GM23338 (cell line): ENCODE results near the gene EFCAB6. TPM values are rescaled to one million over a fixed set of nuclear protein-coding genes. Genes with fewer than 3 reads are reported as not detected.

ENCODE experiments used
- ATAC-seq: fragments of 200-7000 bp; cut with Tn5 transposase; 3 replicates; pipeline ENCODE4 v1.9.1; 2020
- DNase-seq: peaks from one replicate; pipeline ENCODE4 v3.0.0-alpha.2; 2015; ENCODE audit warnings: low spot score
- H2AFZ ChIP-seq: fragments of 200-600 bp; sonication (generic); 2 replicates; pipeline ENCODE4 v1.8.0; 2016; ENCODE audit warnings: antibody characterized with exemption, mild to moderate bottlenecking, moderate library complexity
- H3F3A ChIP-seq: fragments of 200-600 bp; sonication (generic); replicated peaks from 2 replicates; pipeline ENCODE4 v1.8.0; 2017; ENCODE audit warnings: antibody characterized with exemption, mixed run types, low read depth
- H3K27ac ChIP-seq: fragments of 200-600 bp; sonication (generic); 2 replicates; pipeline ENCODE4 v1.6.1; 2016; ENCODE audit warnings: low read depth
- H3K27me3 ChIP-seq: fragments of 200-600 bp; sonication (generic); 2 replicates; pipeline ENCODE4 v1.8.0; 2016; ENCODE audit warnings: mild to moderate bottlenecking, mixed run types, moderate library complexity; ENCODE audit not compliant: insufficient read depth
- H3K36me3 ChIP-seq: fragments of 200-600 bp; sonication (generic); 2 replicates; pipeline ENCODE4 v1.8.0; 2016; ENCODE audit warnings: mild to moderate bottlenecking; ENCODE audit not compliant: insufficient read depth
- H3K4me1 ChIP-seq: fragments of 200-600 bp; sonication (generic); 2 replicates; pipeline ENCODE4 v1.8.0; 2016; ENCODE audit warnings: mild to moderate bottlenecking, moderate library complexity; ENCODE audit not compliant: insufficient read depth
- H3K4me2 ChIP-seq: fragments of 200-600 bp; sonication (generic); 2 replicates; pipeline ENCODE4 v1.7.1; 2017; ENCODE audit warnings: mixed run types
- H3K4me3 ChIP-seq: fragments of 200-600 bp; sonication (generic); 2 replicates; pipeline ENCODE4 v1.6.1; 2016; ENCODE audit warnings: mixed run types
- H3K79me2 ChIP-seq: fragments of 200-600 bp; sonication (generic); replicated peaks from 2 replicates; pipeline ENCODE4 v1.8.0; 2017; ENCODE audit warnings: mild to moderate bottlenecking; ENCODE audit not compliant: insufficient read depth
- H3K9me2 ChIP-seq: fragments of 200-600 bp; sonication (generic); 2 replicates; pipeline ENCODE4 v1.8.0; 2017; ENCODE audit not compliant: insufficient read depth
- H4K20me1 ChIP-seq: fragments of 200-600 bp; sonication (generic); replicated peaks from 2 replicates; pipeline ENCODE4 v1.8.0; 2017; ENCODE audit warnings: mild to moderate bottlenecking; ENCODE audit not compliant: insufficient read depth
- H3K27ac Mint-ChIP-seq: 2 replicates; pipeline ENCODE4 v1.8.0; 2020; ENCODE audit warnings: inconsistent platforms, mild to moderate bottlenecking, moderate library complexity, mixed read lengths
- H3K27me3 Mint-ChIP-seq: 3 replicates; pipeline ENCODE4 v1.8.0; 2022; ENCODE audit warnings: low read depth, mild to moderate bottlenecking, moderate library complexity, mixed read lengths, inconsistent platforms; ENCODE audit not compliant: insufficient read depth, poor library complexity
- H3K36me3 Mint-ChIP-seq: 3 replicates; pipeline ENCODE4 v1.8.0; 2021; ENCODE audit warnings: low read depth, mild to moderate bottlenecking, inconsistent platforms, moderate library complexity, mixed read lengths
- H3K4me1 Mint-ChIP-seq: 3 replicates; pipeline ENCODE4 v1.8.0; 2020; ENCODE audit warnings: mild to moderate bottlenecking, inconsistent platforms, mixed read lengths
- H3K4me3 Mint-ChIP-seq: 3 replicates; pipeline ENCODE4 v1.8.0; 2021; ENCODE audit warnings: moderate library complexity, mild to moderate bottlenecking, inconsistent platforms, mixed read lengths
- H3K9me3 Mint-ChIP-seq: 3 replicates; pipeline ENCODE4 v1.8.0; 2020; ENCODE audit warnings: moderate library complexity, mild to moderate bottlenecking, inconsistent platforms, mixed read lengths
- CREB1 ChIP-seq: fragments of 250-450 bp; sonication (Bioruptor Pico); IDR thresholded peaks from 2 replicates; pipeline ENCODE4 v1.5.0; 2020; ENCODE audit warnings: low read depth, mild to moderate bottlenecking, moderate library complexity
- ETS1 ChIP-seq: IDR thresholded peaks from 2 replicates; pipeline ENCODE4 v1.6.1; 2016; ENCODE audit warnings: antibody characterized with exemption
- EZH2 ChIP-seq: fragments of 200-600 bp; sonication (generic); IDR thresholded peaks from one replicate; pipeline ENCODE4 v1.8.0; 2017; ENCODE audit warnings: antibody characterized with exemption, mild to moderate bottlenecking, low read depth; ENCODE audit not compliant: unreplicated experiment
- EZH2phosphoT487 ChIP-seq: fragments of 200-600 bp; sonication (generic); IDR thresholded peaks from one replicate; pipeline ENCODE4 v1.8.1; 2018; ENCODE audit warnings: antibody characterized with exemption; ENCODE audit not compliant: unreplicated experiment
- JUNB ChIP-seq: IDR thresholded peaks from one replicate; pipeline ENCODE4 v1.6.1; 2016; ENCODE audit warnings: antibody characterized with exemption; ENCODE audit not compliant: unreplicated experiment
- NANOG ChIP-seq: IDR thresholded peaks from 2 replicates; pipeline ENCODE4 v1.6.1; 2016; ENCODE audit warnings: antibody characterized with exemption, borderline replicate concordance
- POLR2AphosphoS5 ChIP-seq: IDR thresholded peaks from 2 replicates; pipeline ENCODE4 v1.6.1; 2016; ENCODE audit warnings: antibody characterized with exemption, low read depth
- REST ChIP-seq: IDR thresholded peaks from one replicate; pipeline ENCODE4 v1.6.1; 2018; ENCODE audit warnings: antibody characterized with exemption; ENCODE audit not compliant: unreplicated experiment
- STAT1 ChIP-seq: IDR thresholded peaks from one replicate; pipeline ENCODE4 v1.6.1; 2016; ENCODE audit warnings: antibody characterized with exemption; ENCODE audit not compliant: unreplicated experiment
- ZNF114 ChIP-seq: fragments of 250-450 bp; sonication (Bioruptor Pico); IDR thresholded peaks from 2 replicates; pipeline ENCODE4 v1.5.0; 2020; ENCODE audit warnings: mild to moderate bottlenecking, moderate library complexity
- ZNF331 ChIP-seq: fragments of 250-450 bp; sonication (Bioruptor Pico); IDR thresholded peaks from 2 replicates; pipeline ENCODE4 v1.5.0; 2020; ENCODE audit warnings: low read depth, mild to moderate bottlenecking, moderate library complexity
- ZNF462 ChIP-seq: fragments of 250-450 bp; sonication (Bioruptor Pico); IDR thresholded peaks from 2 replicates; pipeline ENCODE4 v1.5.0; 2020; ENCODE audit warnings: mild to moderate bottlenecking, moderate library complexity
- polyA plus RNA-seq: library from polyadenylated mRNA; unstranded; fragments of >200 nt; fragmentation: Nextera tagmentation; extraction: Ambion mirVana; gene quantifications from 2 replicates; pipeline ENCODE4 v1.2.1, GENCODE V29; 2016
- total RNA-seq: library from RNA; depleted of rRNA; stranded (reverse); fragments of >200 nt; shearing (Covaris generic); gene quantifications from 2 replicates; pipeline ENCODE4 v1.2.3, GENCODE V29; 2014
- TF ChIP-seq, protein P1 (sequence below), 2 experiments: fragments of 200-600 bp in 1 of 2; sonication (generic) in 1 of 2; conservative IDR thresholded peaks; 2 replicates each; pipeline versions ENCODE4 v1.5.1 to v1.6.1; 2016 to 2017; ENCODE audit warnings: antibody characterized with exemption in 2 of 2, low read depth in 2 of 2, mild to moderate bottlenecking in 2 of 2, moderate library complexity in 1 of 2

EFCAB6 gene
- total and polyA plus RNA-seq, 2 experiments from 2014 or later, result 1.1 to 1.8 TPM

- Mint-ChIP-seq H3K27me3 (peaks cover 6% of the 10 kb centered on the region), H3K4me1 (no peaks in the 10 kb centered on the region), H3K9me3 (peaks cover 4% of the 10 kb centered on the region; the same call in 1 of the 3 replicates), H3K36me3 (no peaks in the 10 kb centered on the region), H3K4me3 (no peak overlapping the region), H3K27ac (no peak overlapping the region)
- no peak for ATAC-seq
- Histone ChIP-seq H3K79me2 (no peaks in the 10 kb centered on the region), H3K9me2 (no peaks in the 10 kb centered on the region), H3K27ac (no peak overlapping the region), H3K27me3 (no peaks in the 10 kb centered on the region), H3K4me3 (no peak overlapping the region), H3K4me2 (no peak overlapping the region), H3K4me1 (no peaks in the 10 kb centered on the region), H3F3A (no peaks in the 10 kb centered on the region), H3K36me3 (no peaks in the 10 kb centered on the region), H4K20me1 (no peaks in the 10 kb centered on the region), H2AFZ (no peak overlapping the region)
- no peak for DNase-seq
- no peak for TF ChIP-seq ZNF331 (CRISPR knock-in tag)
- TF ChIP-seq POLR2AphosphoS5, result no peak
- TF ChIP-seq ETS1, result no peak
- TF ChIP-seq EZH2, result no peak
- TF ChIP-seq STAT1, result no peak
- no peak for TF ChIP-seq ZNF462 (CRISPR knock-in tag)
- no peak for TF ChIP-seq JUNB
- TF ChIP-seq, protein P1, sequence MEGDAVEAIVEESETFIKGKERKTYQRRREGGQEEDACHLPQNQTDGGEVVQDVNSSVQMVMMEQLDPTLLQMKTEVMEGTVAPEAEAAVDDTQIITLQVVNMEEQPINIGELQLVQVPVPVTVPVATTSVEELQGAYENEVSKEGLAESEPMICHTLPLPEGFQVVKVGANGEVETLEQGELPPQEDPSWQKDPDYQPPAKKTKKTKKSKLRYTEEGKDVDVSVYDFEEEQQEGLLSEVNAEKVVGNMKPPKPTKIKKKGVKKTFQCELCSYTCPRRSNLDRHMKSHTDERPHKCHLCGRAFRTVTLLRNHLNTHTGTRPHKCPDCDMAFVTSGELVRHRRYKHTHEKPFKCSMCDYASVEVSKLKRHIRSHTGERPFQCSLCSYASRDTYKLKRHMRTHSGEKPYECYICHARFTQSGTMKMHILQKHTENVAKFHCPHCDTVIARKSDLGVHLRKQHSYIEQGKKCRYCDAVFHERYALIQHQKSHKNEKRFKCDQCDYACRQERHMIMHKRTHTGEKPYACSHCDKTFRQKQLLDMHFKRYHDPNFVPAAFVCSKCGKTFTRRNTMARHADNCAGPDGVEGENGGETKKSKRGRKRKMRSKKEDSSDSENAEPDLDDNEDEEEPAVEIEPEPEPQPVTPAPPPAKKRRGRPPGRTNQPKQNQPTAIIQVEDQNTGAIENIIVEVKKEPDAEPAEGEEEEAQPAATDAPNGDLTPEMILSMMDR (conservative IDR thresholded peaks at IDR 0.05; ENCODE audit: low read depth in 2 of 2), result no peak
- no peak for TF ChIP-seq NANOG
- no peak for TF ChIP-seq EZH2phosphoT487
- no peak for TF ChIP-seq REST
- no peak for TF ChIP-seq CREB1 (CRISPR knock-in tag)
- TF ChIP-seq ZNF114 (CRISPR knock-in tag), result no peak
Measured at GRCh38 chr22:43511276-43511910, 300.7 kb downstream of the EFCAB6 start.
